ENCODE data around the gene KLRC1. TPM values are rescaled to one million over a fixed set of nuclear protein-coding genes. Genes with fewer than 3 reads are reported as not detected.
"Not testable (repeated sequence)": the region's sequence is repeated elsewhere in the genome, so short reads cannot be mapped to it uniquely, and the experiment has no call there.

KLRC1 gene
- total RNA-seq, 1 donor from 2014 or later, result not detected

DNA sequence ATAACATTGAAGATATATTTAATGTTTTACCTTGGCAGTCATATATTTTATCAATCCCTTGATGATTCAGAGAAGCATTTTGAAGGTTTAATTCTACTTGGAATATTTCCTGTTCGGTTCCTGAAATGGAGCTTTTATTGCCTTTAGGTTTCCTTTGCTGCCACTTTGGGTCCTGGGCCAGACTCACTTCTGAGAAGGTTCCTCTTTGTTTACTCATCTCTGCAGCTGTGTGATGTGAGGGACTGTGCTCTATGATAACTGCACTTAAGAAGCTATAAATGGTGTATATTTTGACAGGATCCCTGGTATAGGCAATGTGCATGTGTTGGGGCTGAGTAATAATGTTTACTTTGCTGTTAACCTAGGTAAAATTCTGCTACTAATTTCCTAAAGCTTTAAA lies 32.8 kb downstream of the KLRC1 start, which contains the start of gene KLRC3:
Gene KLRC3 (minus strand): TSS at position 262 of the 400 bp plus-strand sequence. CDS start 45 bp downstream, at position 217.
- not testable (repeated sequence) for DNase-seq

DNA sequence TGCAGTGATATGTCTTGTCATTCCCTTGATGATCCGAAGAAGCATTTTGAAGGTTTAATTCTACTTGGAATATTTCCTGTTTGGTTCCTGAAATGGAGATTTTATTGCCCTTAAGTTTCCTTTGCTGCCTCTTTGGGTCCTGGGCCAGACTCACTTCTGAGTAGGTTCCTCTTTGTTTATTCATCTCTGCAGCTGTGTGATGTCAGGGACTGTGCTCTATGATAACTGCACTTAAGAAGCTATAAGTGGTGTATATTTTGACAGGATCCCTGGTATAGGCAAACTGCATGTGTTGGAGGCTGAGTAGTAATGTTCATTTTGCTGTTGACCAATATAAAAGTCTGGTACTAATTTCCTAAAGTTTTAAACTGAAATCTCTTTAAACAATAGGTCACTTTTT lies 43.8 kb downstream of the KLRC1 start, which contains the start of gene KLRC4:
Gene KLRC4 (minus strand): TSS at position 366 of the 400 bp plus-strand sequence. CDS start 182 bp downstream, at position 184.
- DNase-seq, result no peak

DNA sequence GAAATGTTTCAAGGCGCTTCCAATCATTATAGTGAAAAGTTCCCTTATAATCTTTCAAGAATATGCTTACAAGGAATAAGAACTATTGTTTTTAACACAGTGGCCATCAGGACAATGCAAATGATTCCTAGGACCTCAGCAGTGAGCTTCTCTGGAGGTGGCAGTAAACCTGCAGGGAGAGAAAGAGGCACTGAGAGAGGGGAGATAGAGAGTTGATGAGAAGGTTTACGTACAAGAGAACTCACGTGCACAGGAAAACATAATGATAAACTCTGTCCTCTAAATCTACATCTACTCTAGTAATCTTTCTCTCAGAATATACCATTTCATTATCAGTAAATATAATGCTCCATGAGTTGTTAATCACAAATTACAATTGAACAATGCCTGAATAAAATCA lies 44.3 kb downstream of the KLRC1 start:
- DNase-seq, result no peak

DNA sequence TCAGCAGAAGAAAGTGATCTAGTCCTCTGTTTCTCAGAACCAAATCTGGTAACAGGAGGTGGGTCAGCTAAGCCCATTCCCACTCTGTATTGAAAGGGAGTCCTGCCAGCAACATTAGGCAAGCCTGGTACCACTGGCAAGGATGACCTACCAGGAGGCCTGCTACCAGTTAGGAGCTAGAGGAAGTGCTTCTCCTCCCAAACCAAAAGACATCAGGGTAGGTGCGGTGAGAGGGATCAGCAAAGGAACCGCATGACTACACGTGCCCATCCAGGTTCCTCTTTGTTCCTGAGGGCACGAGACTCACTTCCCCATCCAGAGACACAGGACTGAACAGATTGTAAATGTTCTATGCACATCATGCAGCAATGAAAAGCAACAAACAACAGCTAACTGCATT lies 46.5 kb downstream of the KLRC1 start:
- DNase-seq, result no peak

DNA sequence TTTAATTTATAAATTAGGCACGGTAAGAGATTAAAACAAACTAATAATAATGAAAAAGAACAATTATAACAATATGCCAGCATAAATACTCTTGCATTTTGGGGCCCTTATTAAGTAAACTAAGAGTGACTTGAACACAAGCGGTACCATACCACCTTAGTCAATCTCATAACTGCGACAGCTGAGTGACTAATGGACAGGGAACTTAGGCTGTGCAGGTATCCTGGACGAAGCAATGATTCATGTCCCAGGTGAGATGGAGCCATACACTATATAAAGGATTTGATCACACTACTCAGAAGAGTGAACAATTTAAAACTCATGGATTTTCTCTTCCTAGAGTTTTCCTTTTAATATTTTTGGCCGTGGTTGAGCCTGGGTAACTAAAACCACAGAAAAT lies 47.9 kb downstream of the KLRC1 start:
- DNase-seq, result no peak

DNA sequence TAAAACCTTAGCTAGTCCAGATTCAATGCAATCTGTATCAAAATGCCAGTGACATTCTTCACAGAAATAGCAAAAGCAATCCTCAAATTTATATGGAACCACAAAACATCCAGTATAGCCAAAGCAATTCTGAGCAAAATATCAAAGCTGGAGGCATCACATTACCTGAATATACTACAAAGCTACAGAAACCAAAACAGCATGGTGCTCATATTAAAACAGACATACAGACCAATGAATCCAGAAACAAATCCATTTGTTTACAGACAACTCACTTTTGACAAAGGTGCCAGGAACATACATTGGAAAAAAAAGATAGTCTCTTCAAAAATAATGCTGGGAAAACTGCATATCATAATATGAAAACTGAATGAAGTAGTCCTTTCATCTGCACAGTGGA lies 48.4 kb downstream of the KLRC1 start:
- no peak for DNase-seq

DNA sequence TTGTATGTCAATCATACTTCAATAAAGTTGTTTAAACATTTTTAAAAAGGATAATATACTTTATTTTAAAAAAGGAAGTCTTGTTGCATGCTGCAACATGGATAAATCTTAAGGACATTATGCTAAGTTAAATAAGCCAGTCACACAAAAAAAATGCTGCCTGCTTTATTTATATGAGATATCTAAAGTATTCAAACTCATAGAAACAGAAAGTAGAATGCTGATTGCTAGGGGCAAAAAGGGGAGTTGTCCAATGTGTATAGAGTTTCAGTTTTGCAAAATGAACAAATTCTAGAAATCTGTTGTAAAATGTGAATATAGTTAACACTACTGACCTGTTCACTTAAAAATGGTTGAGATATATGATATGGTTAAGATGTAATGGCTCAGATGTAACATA lies 52.3 kb downstream of the KLRC1 start:
- DNase-seq, result no peak

DNA sequence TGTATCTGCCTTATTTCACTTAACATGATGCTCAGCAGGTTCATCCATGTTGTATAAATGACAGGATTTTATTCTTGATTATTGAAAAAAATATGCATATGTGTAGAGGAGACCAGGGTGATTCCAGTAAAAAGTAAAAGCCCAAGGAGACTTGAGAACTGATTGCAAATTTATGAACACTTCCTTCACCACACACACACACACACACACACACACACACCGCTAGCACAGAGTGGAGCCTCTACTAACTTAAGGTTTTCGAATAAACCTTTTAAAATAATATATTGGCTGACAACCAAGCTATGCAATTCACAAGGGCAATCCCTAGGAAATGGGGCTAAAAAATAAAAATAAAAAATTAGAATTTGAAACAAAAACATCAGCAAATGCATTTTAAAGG lies 55.0 kb downstream of the KLRC1 start:
- no peak for DNase-seq

DNA sequence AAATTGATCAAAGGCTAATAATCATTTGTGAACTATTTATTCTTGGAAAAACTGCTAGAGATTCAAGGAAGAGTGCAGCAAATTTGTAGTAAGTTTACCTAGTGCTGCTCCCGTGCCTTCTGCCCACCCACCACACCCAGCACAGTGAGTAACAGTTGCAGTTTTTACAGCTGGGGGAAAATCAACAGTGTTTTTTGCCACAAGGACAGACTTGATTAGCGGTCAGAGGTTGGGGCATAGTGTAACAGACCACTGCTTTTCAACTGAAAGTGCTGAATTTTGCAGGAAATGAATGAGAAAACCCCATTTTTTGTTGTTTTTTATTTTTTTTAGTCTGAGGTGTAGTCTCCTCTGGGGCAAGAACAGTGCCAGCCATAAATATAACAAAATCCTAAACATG lies 55.9 kb downstream of the KLRC1 start:
- no peak for DNase-seq

DNA sequence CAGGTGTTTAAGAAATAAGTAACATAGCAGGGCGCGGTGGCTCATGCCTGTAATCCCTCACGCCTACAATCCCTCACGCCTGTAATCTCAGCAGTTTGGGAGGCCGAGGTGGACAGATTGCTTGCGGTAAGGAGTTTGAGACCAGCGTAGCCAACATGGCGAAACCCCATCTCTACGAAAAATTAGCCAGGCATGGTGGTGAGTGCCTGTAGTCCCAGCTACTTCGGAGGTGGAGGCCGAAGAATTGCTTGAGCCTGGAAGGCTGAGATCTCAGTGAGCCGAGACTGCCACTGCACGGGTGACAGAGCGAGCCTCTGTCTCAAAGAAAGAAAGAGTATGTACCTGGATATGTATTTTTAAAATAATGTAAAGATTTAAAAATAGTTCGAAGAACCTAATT lies 57.0 kb downstream of the KLRC1 start:
- DNase-seq, result not testable (repeated sequence)

Other genes with a start within 250 kb of the KLRC1 start
- 60.7 TPM for gene GABARAPL1, start 240.5 kb downstream of the KLRC1 start, total RNA-seq
- gene KLRD1, start 145.5 kb downstream of the KLRC1 start, total RNA-seq, result 0.16 TPM
- not detected for gene KLRK1, start 63.3 kb downstream of the KLRC1 start, total RNA-seq
- gene KLRC4, start 43.6 kb downstream of the KLRC1 start, total RNA-seq, result not detected
- gene KLRC3, start 32.8 kb downstream of the KLRC1 start, total RNA-seq, result 2.2 TPM
- 2.5 TPM for gene KLRC2, start 17.4 kb downstream of the KLRC1 start, total RNA-seq
- gene EIF2S3B, start 52.5 kb upstream of the KLRC1 start, total RNA-seq, result 1.9 TPM
- 29.3 TPM for gene MAGOHB, start 160.2 kb upstream of the KLRC1 start, total RNA-seq
- 6.7 TPM for gene STYK1, start 220.7 kb upstream of the KLRC1 start, total RNA-seq

Data from occipital lobe (tissue), 2 donors.